HG03060 (cell line): ENCODE data around the gene CHKA.

ENCODE experiments used
- ATAC-seq: cut with Tn5 transposase; IDR thresholded peaks from one replicate; pipeline ENCODE4 v1.9.1; 2021; ENCODE audit warnings: low read depth, moderate number of reproducible peaks; ENCODE audit not compliant: unreplicated experiment

The CHKA gene

DNA sequence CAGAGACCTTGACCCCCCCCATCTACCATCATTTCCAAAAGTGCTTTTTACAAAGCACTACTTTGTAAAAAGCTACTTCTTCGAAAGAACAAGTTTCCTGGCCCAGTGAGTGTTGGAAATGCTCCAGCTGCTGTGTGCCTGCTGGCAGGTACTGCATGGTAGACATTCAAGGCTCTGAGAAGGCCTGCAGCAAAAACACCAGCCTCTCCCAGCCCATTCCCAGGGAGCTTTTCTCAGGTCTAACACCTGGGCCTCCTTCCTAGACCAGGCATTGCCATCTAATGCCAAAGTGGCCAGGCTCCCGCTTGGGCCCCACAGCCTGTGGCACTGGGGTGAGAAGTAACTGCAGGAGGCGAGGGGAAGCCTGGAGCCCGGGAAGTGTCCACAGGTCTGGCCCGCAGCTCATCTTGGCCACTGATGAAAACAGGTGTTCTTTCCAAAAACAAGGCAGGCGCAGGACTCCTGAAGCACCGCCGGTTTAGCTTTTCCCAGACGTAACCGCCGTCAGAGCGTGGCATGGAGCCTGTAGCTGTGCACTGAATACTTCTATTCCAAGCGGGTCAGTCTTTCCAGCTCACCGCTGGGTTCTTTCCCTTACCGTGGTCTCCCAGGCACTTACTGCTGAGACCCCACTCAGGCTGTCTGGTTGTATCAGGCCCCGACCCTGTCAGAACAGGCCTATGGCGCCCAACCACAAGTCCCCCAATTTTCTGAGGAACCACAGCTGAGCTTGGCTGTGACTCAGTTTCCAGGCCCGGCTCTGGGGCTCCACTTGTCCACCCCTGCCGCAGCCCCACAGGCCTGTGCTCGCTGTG, 83.6 kb downstream of the CHKA start:
- ATAC-seq, result no peak

DNA sequence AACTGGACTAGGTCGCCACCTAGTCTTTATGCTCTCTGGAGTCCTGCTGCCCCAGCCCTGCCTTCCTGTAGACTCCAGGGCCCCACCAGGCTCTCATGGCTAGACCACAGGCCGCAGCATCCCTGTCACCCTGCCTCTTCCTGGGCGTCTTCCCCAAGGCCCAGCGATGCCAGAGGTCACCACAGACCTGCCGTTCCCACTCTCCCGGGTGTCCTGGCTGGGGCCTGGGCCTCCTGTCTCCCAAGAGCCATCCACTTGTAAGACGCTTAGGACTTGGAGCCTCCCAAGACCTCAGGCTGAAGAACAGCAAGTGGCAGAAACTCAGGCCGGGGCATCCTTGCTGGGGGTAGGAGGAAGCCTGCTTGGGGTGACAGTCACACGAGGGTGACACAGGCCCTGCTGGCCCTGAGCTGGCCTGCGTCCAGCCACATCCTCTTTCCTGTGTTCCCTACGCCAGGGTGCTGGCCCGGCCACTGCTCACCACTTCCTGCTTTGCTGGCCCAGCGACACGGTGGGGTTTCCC, 84.4 kb downstream of the CHKA start:
- ATAC-seq, result no peak

GRCh38 chr11:68036141-68036716, 85.0 kb downstream of the CHKA start:
- ATAC-seq, result no peak

DNA sequence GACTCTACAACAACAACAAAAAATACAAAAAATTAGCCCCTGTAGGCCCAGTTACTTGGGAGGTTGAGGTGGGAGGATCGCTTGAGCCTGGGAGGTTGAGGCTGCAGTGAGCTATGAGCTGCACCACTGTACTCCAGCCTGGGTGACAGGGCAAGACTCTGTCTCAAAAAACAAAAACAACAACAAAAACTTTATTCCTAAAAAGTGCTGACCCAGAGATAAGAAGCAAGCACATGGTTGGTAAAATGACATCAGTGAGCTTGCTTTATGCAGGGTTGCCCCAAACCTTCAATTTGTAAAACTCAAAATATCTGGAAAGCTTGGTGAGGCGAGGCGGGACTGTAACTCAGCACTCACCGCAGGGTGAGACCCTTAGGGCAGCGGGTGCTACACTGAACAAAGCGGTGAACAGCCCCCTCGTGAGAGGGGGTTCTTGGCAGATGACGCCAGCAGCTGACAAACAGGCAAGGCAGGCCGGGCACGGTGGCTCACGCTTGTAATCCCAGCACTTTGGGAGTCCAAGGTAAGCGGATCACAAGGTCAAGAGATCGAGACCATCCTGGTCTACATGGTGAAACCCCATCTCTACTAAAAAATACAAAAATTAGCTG, 85.8 kb downstream of the CHKA start:
- ATAC-seq, result no peak

- no peak for ATAC-seq
These were observed 87.5 kb downstream of the CHKA start for GRCh38 chr11:68033708-68034045.

DNA sequence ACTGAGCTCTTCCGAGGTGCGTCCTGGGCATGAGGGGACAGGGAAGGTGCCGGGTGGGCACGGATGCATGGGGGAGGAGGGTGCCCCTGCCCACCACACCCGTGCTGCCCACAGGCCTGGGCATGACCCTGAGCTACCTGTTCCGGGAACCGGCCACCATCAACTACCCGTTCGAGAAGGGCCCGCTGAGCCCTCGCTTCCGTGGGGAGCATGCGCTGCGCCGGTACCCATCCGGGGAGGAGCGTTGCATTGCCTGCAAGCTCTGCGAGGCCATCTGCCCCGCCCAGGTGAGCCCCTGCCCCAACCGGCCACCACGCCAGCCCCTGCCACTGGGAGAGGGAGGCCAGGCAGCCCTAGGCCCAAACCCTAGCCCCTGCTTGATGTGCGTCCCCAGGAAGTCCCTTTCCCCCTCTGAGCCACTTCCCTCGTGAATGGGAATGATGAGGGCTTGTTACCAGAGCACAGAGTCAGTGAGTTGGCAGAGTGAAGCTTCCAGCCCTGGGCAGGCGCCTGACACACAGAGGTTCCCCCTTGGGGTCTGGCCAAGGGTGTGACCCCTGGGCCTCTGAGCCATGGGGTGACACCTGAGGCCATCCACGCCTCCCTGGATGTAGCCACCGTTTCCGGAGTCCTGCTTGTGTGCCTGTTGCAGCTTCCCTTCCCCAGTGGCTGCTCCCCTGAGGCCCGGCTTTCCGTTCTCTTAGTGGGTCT, 88.0 kb downstream of the CHKA start:
- ATAC-seq, result no peak

DNA sequence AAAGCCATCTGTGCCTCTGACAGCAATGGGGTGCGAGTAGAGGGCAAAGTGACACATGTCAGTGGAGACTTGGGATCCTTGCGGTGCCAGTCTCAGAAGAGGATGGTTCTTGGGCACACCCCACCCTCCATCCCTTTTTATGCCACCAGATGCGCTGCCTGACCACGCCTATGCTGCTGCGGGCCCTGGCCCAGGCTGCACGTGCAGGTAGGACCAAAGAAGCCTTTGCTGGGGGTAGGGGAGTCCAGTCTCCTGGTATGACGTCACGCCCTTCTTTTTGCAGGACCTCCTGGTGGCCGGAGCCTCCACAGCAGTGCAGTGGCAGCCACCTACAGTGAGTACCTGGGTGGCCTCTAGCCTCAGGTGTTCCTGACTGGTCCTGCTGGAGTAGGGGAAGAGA, 89.2 kb downstream of the CHKA start:
- no peak for ATAC-seq

DNA sequence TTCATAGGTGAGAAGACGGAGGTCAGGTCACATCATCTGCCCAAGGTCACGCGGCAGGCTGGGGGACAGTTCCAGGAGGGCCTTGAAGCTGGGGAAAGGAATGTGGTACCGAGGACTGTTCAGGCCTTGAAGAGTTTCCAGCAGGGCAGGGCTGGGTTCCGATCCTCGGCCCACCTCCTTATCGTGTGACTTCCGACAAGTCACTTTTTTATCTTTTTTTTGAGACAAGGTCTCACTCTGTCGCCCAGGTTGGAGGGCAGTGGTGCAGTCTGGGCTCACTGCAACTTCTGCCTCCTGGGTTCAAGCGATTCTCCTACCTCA, 90.1 kb downstream of the CHKA start:
- no peak for ATAC-seq

DNA sequence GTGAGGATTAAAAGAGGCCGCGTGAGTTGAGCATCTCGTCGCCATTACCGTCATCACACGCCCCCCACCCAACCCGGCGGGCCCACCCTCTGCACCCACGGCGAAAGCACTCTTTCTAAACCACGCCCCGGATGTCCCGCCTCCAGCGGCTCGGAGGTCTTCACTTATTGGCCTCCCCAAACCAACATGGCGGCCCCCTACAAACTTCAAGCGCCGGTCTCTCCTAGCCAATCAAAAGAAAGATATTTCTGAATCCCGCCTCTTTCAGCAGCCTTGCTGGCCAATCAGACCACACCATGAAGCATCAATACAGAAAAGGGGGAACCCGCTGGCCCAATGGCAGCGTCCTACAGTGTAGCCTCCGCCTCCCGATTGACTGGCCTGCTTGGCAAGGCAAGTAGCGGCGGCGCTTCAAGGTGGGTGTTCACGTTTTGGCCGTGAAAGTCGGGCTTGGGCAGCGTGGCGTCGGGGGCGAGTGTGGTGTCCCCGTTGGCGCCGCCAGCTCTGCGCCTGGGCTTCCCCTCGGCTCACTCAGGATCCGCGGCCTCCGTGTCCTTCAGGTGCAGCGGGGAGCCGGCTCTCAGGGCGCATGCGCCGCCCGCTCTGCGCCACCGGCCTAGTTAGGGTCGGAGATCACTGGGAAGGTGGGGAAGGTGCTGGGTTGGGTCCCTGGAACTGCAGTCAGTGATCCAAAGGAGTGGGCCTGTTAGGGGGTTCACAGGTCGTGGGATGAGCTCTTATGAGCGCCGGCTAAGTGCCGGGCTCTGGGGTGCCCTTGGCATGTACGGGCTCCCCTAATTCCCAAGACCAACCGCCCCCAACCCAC, 90.7 kb downstream of the CHKA start, which contains the start of gene NDUFS8:
Gene NDUFS8, plus strand, starts transcription at position 364 of the 826 bp plus-strand sequence. CDS start 1,471 bp downstream, outside the sequence.
- ATAC-seq, result peak; percentile 94

GRCh38 chr11:68028802-68029545, 92.2 kb downstream of the CHKA start:
- ATAC-seq, result no peak

GRCh38 chr11:68027667-68028066, 93.5 kb downstream of the CHKA start:
- no peak for ATAC-seq

- ATAC-seq, result no peak
These were observed 94.6 kb downstream of the CHKA start for GRCh38 chr11:68026391-68027105.

GRCh38 chr11:68025047-68025446, 96.1 kb downstream of the CHKA start:
- no peak for ATAC-seq

DNA sequence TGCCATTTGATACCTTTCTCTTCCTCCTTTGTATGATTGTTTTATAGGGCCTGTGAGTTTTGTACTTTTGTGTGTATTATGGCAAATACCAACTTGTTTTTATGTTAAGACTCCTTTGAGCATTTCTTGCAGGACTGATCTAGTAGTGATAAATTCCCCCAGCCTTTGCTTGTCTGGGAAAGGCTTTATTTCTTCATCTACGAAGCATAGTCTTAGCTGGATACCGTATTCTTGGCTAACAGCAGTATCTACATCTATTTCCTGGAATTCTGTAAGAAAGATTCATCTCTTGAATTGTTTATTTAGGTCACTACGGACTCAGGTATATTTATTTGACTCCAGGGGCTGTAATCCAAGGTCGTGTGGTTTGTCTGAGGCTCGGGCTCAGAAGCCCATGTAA, 96.7 kb downstream of the CHKA start:
- no peak for ATAC-seq

DNA sequence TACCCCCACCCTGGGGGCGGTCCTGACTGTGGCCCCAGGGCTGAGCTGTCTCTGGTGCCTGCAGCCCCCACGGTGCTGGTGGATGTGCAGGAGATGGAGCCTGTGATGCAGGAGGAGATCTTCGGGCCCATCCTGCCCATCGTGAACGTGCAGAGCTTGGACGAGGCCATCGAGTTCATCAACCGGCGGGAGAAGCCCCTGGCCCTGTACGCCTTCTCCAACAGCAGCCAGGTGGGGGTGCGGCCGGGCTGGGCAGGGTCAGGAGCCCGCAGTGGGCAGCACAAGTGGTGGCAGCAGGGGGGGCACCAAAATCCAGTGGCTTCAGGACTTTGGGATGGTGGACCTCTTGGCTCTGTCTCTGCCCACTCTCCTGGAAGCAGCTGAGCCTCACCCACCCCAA, 98.7 kb downstream of the CHKA start:
- ATAC-seq, result no peak

GRCh38 chr11:68021167-68021787, 99.9 kb downstream of the CHKA start:
- no peak for ATAC-seq

DNA sequence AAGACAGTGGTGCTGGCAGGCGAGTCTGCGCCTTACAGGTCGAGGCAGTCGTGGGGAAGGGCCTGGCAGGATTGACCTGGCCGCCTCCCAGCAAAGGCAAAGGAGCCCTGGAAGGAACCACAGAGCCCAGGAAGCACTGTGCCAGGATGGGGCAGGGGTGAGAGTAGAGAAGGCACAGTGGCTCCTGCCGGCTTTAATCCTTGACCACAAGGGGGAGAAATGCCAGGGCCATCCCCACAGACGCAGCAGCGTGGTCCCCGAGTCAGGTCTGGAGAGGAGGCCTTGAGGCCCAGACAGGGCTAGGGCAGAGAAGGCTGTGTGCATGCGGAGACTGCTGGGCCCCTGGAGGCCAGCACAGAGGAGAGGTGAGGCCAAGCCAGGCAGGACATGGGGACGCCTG, 100.6 kb downstream of the CHKA start:
- ATAC-seq, result no peak

GRCh38 chr11:68019486-68019885, 101.7 kb downstream of the CHKA start:
- ATAC-seq, result no peak
